HG03045 (cell line): Measurements from ENCODE around the gene TSPAN10.

Experiments used
- ATAC-seq: cut with Tn5 transposase; IDR thresholded peaks from one replicate; pipeline ENCODE4 v1.9.1; 2021; ENCODE audit warnings: mild to moderate bottlenecking, moderate library complexity; ENCODE audit not compliant: unreplicated experiment

The TSPAN10 gene

GRCh38 chr17:81631482-81631881 is 5.5 kb upstream of the TSPAN10 start:
- no peak for ATAC-seq

DNA sequence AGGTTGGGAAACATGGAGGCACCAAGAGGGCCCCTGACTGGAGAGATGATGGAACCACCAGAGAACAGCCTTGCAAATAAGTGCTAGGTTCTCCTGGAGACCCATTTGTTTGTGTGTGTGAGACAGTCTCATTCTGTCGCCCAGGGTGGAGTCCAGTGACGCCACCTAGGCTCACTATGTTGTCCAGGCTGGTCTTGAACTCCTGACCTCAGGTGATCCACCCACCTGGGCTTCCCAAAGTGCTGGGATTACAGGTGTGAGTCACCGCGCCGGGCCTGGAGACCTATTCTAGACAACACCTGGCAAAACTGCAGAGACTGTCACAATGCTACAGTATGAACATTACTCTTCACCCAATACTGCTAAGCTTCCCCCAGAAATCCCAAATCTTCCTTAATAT is 1.6 kb upstream of the TSPAN10 start:
- ATAC-seq, result no peak

- no peak for ATAC-seq
Observed at GRCh38 chr17:81635973-81636504, 957 bp upstream of the TSPAN10 start.

GRCh38 chr17:81638683-81639082 is 1.7 kb downstream of the TSPAN10 start:
- no peak for ATAC-seq

DNA sequence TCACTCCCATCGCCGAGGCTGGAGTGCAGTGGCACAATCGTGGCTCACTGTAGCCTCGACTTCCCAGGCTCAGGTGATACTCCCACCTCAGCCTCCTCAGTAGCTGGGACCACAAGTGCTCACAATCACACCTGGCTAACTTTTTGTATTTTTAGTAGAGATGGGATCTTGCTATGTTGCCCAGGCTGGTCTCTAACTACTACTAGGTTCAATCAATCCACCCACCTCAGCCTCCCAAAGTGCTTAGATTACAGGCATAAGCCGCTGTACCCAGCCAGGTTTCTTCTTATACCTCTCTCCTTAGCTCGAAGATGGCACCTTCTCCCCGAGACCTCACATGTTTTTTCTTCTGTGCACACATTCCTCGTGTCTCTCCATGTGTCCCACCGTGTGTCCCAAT is 3.0 kb downstream of the TSPAN10 start:
- ATAC-seq, result no peak

- no peak for ATAC-seq
Observed at GRCh38 chr17:81641825-81642489, 5.0 kb downstream of the TSPAN10 start.

DNA sequence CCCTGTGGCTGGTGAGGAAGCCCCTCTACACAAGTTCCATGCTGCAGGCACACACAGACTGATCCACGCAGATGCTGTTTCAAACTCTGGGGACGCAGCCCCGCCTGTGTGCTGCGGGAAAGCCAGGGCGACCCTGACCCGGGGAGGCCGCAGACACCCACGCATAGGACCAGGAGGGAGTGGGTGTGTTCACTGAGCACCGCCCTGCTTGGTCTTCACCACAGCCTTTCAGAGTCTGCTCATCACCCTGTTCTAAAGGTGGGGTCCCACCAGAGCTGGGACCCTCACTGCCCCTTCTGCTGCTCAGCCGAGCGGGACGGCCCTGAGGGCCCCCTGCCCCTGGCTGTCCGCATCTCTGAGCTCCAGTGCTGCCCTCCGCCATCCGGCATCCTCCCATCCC is 7.5 kb downstream of the TSPAN10 start:
- ATAC-seq, result no peak

DNA sequence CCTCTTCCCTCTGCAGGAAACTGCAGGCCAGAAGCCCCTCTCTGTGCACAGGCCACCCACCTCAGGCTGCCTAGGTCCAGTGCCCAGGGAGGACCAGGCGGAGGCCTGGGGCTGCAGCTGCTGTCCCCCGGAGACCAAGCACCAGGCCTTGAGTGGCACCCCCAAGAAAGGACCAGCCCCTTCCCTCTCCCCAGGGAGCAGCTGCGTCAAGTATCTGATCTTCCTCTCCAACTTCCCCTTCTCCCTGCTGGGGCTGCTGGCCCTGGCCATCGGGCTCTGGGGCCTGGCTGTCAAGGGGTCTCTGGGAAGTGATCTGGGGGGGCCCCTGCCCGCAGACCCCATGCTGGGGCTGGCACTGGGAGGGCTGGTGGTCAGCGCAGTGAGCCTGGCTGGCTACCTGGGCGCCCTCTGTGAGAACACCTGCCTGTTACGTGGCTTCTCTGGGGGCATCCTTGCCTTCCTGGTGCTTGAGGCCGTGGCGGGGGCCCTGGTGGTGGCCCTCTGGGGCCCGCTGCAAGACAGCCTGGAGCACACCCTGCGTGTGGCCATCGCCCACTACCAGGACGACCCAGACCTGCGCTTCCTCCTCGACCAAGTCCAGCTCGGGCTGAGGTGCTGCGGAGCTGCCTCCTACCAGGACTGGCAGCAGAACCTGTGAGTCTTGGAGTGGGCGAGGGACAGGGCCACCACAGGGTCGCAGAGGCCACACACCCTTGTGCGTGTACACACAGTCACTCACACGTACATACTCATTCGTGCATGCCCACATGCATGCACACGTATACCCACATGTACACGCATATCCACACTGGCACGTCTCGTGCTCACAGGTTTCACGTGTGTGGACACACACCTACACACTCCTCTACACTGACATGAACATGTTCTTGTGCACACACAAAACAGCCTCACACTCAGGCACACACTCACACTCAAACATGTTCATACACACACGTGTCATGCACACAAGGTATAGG is 8.3 kb downstream of the TSPAN10 start:
- ATAC-seq, result no peak

- ATAC-seq, result no peak
Observed at GRCh38 chr17:81646869-81647600, 10.0 kb downstream of the TSPAN10 start.

GRCh38 chr17:81647640-81648012 is 10.6 kb downstream of the TSPAN10 start:
- no peak for ATAC-seq

- no peak for ATAC-seq
Observed at GRCh38 chr17:81648013-81648706, 11.2 kb downstream of the TSPAN10 start.

- no peak for ATAC-seq
Observed at GRCh38 chr17:81648707-81649085, 11.7 kb downstream of the TSPAN10 start.

- ATAC-seq, result no peak
Observed at GRCh38 chr17:81650951-81651350, 14.0 kb downstream of the TSPAN10 start.

DNA sequence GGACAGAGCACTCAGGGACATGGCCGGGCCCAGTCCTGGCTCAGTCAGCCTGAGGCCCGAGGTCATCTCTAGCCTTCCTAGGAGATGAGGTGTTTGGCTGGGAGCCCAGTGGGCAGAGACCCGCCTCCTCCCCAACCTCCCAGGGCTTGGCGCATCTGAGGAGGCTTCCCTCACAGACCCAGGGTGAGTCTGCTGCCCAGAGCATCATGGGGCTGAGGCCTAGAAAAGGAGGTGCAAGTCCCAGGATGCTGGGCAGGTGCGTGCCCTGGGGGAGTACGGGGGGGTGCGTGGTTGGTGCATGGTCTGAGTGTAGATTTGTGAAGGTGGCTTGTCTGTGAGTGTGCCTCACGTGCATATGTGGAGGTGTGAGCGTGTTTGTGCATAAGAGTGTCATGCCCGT is 14.7 kb downstream of the TSPAN10 start:
- ATAC-seq, result no peak

DNA sequence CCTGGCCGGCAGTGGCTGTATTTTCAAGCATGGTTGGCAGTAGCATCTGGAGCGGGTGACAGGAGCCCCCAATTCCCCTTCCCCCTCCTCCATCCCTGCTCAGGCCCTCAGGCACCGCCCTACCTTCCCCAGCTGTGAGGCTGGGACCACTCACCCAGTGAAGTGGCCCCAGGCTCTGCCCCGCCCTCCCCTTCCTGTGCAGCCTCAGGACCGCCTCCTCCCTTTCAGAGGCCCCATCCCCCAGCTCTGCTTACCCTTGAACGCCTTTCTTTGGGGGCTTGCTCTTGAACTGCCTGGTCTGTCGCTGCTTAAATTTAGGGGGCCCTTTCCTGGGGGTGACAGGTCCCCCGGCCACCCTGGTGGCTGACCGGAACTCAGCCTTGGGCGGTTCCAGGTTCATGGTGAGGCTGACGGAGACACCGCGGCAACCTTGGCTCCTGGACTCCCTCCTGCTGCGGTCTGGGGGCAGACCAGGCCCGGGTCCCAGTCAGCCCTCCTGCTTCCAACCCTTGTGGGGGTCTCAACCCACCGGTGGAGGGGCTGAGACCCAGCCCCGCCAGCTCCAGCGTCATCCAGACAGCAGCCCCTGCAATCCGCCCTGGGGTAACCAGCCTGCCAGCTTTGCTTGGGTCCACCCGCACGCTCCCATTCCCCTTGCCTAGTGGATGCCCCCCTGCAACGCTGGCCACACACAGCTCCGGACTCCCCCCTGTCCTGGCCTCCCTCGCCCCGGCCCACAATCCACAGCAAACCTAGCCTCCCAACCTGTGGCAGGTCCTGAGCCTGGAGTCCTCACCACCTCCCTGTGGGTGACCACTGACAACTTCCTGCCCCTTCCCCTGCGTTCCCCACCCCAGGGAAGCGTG is 16.1 kb downstream of the TSPAN10 start:
- ATAC-seq, result no peak

GRCh38 chr17:81655378-81656117 is 18.6 kb downstream of the TSPAN10 start:
- ATAC-seq, result no peak

DNA sequence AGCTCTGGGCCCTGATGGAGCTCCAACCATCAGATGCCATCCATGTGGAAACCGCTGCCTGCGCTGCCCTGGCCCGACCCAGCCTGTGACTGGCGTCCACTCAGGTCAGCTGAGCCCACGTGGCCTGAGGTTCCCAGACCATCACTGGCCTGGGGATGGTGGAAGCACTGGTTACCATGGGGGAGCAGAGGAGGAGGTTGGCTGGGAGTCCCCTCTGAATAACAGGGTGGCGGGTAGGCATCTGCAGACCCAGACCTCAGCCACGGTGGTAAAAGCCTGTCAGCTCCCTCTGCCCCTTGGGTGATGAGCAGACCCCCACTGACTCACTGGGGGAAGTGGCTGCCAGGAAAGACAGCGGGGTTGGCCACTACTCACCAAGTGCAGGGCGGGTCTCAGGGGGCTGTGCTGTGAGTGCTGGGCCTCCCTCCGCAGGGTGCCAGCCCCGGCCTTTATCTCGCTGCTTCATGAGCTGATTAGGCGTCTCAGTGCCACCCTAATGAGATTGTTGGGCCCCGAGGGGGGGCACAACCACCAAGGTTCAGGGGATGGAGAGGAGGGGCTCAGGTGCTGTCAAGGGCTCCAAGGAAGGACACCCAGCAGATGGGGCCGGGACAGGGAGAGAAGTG is 19.2 kb downstream of the TSPAN10 start, which contains the start of gene PDE6G:
PDE6G (minus strand) TSS at position 425 of the 626 bp plus-strand sequence. CDS start 3,237 bp downstream, outside the sequence.
- no peak for ATAC-seq

DNA sequence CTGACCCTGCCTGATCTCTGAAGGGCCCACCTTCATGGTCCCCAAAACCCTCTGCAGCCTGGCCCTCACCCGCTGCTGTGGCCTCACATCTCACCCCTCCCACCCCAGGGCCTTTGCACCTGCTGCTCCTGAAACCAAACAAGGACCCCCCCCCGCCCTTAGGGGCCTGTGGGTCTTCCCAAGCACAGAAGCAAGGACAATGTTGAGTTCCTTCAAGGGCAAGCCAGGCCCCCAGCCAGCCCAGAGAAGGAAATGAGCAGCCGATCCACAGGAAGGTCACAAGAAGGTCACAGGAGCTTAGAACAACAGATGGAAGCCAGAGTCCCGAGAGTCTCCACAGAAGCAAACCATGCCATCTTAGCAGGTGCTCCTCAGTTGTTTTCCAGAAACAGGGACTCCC is 19.8 kb downstream of the TSPAN10 start:
- ATAC-seq, result no peak
